Esophagus mucosa (tissue), 1 donor: ENCODE data around the gene KRAS. TPM values are rescaled to one million over a fixed set of nuclear protein-coding genes. Genes with fewer than 3 reads are reported as not detected.

Experiments used
- ATAC-seq: fragments of 200-7000 bp; cut with Tn5 transposase; one replicate; pipeline ENCODE4 v1.9.1; 2020
- total RNA-seq: library from RNA; stranded (reverse); gene quantifications from one replicate; pipeline ENCODE4 v1.2.4, GENCODE V29; 2023
- donor health status: DM: yes; HTN: yes; CAD: no.

The KRAS gene
- total RNA-seq, 1 donor from 2014 or later, result 26.7 TPM

GRCh38 chr12:25194722-25195055, 56.0 kb downstream of the KRAS start:
- ATAC-seq, result no peak

- no peak for ATAC-seq
Measured at GRCh38 chr12:25194214-25194613, 56.5 kb downstream of the KRAS start.

GRCh38 chr12:25190793-25191192, 59.9 kb downstream of the KRAS start:
- no peak for ATAC-seq

GRCh38 chr12:25189656-25190055, 61.1 kb downstream of the KRAS start:
- ATAC-seq, result no peak

GRCh38 chr12:25187781-25188180, 62.9 kb downstream of the KRAS start:
- peak; percentile 68 for ATAC-seq

GRCh38 chr12:25186788-25187402, 63.8 kb downstream of the KRAS start:
- ATAC-seq, result no peak

- ATAC-seq, result no peak
Measured at GRCh38 chr12:25186038-25186787, 64.5 kb downstream of the KRAS start.

- no peak for ATAC-seq
Measured at GRCh38 chr12:25184132-25184531, 66.6 kb downstream of the KRAS start.

- ATAC-seq, result no peak
Measured at GRCh38 chr12:25182765-25183164, 68.0 kb downstream of the KRAS start.

GRCh38 chr12:25162866-25163265, 87.9 kb downstream of the KRAS start:
- ATAC-seq, result no peak

- ATAC-seq, result no peak
Measured at GRCh38 chr12:25156061-25156460, 94.7 kb downstream of the KRAS start.

- ATAC-seq, result no peak
Measured at GRCh38 chr12:25155022-25155576, 95.6 kb downstream of the KRAS start.

Other genes starting within 250 kb of the KRAS start
- not detected for gene DNAI7, start 55.8 kb downstream of the KRAS start, total RNA-seq
- gene ETFRF1, start 55.7 kb downstream of the KRAS start, total RNA-seq, result 13.1 TPM